ENCODE measurements around the gene PELO.
A peak's percentile ranks its signal among the peaks of the same experiment; 100 is the strongest.
"Not testable (repeated sequence)": the region's sequence is repeated elsewhere in the genome, so short reads cannot be mapped to it uniquely, and the experiment has no call there.

Gene PELO, protein sequence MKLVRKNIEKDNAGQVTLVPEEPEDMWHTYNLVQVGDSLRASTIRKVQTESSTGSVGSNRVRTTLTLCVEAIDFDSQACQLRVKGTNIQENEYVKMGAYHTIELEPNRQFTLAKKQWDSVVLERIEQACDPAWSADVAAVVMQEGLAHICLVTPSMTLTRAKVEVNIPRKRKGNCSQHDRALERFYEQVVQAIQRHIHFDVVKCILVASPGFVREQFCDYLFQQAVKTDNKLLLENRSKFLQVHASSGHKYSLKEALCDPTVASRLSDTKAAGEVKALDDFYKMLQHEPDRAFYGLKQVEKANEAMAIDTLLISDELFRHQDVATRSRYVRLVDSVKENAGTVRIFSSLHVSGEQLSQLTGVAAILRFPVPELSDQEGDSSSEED

DNA sequence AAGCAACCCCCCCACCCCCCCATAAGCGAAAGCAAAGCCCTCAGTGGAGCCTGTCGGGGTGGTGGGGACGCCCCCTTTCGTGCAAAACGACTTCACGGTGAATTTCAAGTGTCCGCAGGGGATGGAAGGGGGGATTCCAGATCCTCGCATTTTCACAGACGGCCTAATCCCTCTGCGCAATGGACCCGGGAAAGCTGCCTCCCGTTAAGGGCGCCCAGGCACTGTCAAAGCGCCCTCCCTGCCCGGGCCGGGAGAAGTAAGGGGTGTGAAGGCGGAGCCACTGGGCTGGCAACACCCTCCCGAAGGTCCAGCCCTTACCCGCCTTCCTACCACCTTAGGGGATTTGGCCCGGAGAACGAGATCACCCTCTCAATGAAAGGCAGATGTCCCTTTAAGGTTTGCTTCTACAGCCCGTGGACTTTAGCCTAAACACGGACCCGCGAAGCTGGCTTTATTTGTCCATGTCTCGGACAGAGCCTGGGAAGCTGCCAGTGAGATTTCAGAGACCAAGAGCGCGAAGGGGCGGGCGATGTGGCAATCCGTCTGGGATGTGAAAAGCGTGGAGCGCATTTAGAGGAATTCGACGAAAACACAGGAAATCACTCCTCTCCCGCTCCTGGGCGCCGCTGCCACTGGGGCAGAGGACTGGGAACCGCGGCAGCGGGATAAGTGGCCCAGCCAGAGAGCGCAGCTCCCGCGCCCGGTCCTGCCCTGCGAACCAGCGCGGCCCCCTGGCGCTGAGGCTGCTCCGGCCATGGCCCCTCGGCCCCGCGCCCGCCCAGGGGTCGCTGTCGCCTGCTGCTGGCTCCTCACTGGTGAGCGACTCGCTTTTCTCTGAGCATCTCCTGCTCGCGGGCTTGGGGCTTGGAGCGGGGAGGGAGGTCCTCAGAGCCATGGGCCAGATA lies at the start of gene PELO, which contains the start of gene ITGA1:
Gene PELO (plus strand): TSS at position 317 of the 905 bp plus-strand sequence. CDS start 12,479 bp downstream, outside the sequence.
Gene ITGA1 (plus strand): TSS at position 317 of the 905 bp plus-strand sequence. CDS start 438 bp downstream, at position 755.
- peak; percentile 86 for DNase-seq (ENCODE audit: low read depth)

DNA sequence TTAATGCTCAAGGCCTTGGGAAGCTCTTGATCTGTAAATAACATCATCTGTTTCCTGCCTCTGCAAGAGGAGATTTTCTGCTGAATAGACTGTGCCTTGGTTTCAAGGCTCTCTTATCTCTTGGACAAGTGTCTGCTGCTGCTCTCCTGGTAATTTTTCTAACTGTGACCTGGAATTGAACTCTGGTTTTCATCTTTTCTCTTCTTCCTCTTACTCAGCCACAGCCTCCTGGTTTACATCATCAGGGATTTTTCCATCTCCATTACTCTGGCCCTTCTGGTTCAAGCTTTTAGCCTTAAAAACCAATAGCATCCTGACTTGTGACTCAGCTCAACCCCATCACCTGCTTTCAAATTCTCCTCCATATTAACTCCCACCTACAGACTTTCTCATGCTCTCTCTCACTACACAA lies 49.6 kb upstream of the PELO start:
- DNase-seq (ENCODE audit: low read depth), result no peak

DNA sequence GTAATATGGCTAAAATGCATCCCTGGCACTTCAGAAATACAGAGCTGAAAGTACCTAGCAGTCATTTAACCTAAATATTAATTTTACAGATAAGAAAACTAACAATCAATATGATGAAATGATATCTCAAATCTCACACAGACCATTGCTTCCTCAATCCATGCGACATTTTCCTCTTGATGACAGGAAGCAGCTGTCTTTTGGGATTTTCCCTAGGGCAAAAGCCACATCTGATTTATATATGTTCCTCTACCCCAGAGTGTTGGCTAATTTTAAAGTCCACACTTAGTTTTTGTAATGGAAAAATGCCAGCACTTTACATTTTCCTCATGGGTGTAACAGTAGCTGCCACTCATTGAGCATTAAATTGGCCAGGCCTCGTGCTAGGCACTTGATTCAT lies 47.7 kb upstream of the PELO start:
- no peak for DNase-seq (ENCODE audit: low read depth)

DNA sequence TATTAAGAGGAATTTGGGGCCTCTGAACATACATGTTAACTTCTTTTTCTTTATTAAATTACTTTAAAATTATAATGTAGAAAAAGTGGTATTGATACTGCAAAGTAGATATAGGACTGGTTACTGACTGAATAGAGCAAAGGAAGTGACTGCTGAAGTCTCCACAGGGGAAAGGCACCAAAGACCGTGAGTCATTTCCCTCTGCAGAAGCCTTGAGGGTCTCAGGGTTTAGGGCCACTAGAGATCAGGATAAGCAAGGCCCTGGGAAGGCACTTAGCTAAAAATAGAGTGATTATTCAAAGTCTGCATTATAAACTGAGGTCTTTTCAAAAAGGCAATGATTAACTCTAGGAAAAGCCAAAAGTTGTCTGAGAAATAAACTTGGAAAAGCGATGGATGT lies 44.7 kb upstream of the PELO start:
- DNase-seq (ENCODE audit: low read depth), result peak; percentile 58

DNA sequence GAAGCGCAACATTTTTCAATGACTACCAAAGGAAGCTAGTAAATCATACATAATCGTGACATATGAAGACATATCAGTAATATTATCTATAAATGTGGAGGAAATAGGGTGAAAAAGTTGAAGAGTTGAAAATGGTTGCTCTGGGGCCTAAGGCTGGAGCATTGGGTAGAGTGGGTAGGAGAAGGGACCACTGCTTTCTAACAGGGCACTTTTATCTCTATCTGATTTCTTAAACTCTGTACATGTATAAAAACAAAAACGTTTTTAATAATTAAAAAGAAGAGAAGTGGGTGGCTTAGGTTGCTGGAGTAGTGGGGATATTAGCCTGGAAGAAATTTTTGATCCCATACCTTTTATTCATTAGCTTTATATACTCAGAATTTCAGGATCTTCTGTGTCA lies 44.2 kb upstream of the PELO start:
- no peak for DNase-seq (ENCODE audit: low read depth)

DNA sequence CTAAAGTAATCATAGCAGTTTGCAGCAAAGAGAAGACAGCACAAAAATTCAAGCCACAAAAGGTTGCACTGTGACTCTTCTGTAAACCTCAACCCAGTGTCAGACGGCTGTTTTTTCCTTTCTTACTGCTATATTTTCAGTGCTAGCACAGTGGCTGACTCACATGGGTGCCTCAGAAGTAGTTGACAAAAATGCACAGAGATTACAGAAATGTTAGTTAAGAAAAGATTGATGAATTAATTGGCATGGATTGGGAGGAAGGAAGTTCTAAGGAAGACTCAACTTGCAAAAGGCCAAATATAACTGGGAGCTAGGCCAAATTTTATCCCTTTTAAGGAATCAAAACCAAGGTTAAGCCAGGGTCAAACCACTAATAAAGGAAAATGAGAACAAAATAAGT lies 43.7 kb upstream of the PELO start:
- peak; percentile 56 for DNase-seq (ENCODE audit: low read depth)

DNA sequence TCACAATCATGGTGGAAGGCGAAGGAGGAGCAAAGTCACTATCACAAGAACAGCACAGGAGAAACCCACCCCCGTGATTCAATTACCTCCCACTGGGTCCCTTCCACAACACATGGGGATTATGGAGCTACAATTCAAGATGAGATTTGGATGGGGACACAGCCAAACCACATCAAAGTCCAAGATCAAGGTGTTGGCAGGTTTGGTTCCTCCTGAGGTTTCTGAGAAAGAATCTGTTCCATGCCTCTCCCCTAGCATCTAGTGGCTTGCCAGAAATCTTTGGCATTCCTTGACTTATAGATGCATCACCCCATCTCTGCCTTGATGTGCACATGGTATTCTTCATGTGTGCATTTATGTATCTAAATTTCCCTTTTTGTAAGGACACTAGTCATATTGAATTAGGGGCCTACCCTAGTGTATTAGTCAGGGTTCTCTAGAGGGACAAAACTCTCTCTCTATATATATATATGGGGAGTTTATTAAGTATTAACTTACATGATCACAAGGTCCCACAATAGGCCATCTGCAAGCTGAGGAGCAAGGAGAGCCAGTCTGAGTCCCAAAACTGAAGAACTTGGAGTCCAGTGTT lies 42.8 kb upstream of the PELO start:
- DNase-seq (ENCODE audit: low read depth), result not testable (repeated sequence)

DNA sequence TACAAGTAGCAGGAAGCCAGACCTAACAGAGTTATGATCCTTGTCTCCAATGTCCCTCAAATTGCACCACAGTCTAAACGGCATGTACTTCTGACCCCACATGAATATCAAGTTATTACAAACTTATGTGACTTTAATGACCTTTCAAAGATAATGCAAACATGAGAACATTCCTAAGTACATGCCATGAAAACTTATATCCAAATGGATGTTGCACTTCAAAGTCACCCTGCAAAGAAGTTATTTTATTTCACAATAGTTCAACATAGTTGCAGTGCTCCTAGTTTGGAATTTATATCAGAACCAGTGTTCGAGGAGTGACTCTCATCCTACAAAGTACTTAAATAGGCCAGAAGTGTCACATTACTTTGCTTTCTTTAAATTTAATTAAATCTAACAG lies 41.2 kb upstream of the PELO start:
- DNase-seq (ENCODE audit: low read depth), result no peak

DNA sequence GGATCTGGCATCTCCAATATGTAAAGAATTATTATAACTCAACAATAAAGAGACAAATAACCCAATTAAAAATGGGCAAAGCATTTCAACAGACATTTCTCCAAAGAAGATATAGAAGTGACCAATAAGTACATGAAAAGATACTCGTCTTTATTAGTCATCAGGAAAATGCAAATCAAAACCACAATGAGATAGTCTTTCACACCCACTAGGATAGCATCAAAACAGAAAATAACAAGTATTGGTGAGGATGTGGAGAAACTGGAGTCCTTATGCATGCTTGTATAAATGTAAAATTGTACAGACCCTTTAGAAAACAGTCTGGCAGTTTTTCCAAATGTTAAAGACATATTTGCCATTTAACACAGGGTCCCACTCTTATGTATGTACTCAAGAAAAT lies 39.1 kb upstream of the PELO start:
- DNase-seq (ENCODE audit: low read depth), result no peak

DNA sequence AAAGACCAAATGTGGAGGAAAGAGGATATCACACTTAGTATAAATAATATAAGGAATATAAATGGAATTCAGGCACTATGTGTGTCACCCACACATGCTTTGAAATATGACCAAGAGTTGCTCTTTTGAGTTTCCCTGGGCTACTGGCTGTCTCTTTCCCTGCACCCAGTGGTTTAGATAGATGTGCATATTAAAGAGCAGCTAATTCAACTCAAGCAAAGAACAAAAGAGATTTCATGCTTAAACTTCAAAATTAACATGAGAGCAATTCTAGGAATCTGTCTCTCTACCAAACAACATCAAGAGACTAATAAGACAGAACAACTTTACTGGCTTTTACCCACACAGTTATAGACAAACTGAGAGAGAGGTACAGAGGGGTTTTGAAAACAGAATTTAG lies 38.0 kb upstream of the PELO start:
- DNase-seq (ENCODE audit: low read depth), result no peak

DNA sequence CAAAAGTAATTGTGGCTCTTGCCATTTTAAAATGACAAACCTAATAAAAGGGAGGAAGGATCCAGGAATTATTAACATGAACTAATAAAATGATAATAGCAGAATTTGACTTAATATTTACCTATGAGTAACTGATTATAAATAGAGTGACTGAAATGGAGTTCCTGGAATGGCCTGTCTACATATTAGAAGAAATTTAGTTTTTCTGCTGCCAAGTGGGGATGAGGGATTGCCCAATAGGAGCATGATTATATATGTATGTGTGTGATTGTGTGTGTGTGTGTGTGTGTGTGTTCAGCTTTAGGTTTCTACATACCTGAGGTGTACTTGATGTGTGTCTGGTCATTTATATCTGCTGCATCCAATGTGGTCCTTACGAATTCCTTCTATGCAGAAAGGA lies 36.6 kb upstream of the PELO start:
- DNase-seq (ENCODE audit: low read depth), result no peak

DNA sequence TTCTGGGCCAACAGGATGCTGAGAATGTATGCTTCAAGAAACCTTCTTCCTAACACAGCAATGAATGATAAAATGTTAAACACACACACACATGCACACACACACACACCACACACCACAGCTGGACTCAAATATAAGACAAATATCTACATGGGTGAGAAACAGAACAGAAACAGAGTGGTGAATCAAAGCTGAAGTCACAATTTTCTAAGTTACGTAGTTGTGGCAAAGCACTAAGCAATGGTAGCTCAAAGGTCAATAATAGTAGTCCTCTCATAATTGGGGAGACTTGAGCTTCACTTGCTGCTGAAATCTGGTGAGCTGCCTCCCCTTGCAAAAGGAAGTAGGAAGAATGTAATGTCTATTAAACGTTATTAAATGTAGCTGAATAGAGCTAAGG lies 33.7 kb upstream of the PELO start:
- no peak for DNase-seq (ENCODE audit: low read depth)

DNA sequence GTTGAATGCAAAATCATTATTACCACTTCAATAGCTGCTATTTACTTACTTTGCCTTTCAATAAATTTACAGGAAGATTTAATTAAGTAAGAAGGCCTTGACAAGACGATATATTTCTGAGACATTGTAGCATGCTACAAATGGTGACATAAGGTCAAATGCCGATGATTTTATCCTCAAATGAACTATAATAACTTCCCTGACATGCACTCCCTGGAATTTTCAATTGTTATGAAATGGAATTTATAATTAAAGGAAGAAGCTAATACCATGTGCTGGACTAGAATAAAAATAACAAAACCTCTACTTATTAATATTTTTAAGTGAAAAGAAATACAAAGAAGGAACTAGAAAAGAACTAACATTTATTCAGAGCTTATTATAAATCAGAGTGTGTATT lies 30.2 kb upstream of the PELO start:
- DNase-seq (ENCODE audit: low read depth), result no peak

DNA sequence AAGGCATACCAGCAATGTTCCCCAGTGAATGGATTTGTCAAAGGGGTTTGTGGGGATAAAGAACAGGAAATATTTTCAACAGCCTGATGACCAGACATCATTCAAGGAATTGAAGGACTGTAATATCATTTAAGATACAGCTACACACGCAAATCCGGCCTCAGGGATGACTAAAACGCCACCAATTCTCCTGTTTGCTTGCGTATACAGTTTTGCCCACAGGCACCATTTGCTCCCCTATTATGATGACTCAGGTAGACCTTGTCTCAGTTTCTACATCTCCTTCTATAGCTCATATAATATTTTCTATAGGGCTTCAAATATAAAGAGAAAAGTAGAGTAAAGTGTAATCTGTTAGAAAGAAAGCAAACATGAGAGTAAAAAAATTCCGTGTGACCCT lies 29.7 kb upstream of the PELO start:
- DNase-seq (ENCODE audit: low read depth), result peak; percentile 41

DNA sequence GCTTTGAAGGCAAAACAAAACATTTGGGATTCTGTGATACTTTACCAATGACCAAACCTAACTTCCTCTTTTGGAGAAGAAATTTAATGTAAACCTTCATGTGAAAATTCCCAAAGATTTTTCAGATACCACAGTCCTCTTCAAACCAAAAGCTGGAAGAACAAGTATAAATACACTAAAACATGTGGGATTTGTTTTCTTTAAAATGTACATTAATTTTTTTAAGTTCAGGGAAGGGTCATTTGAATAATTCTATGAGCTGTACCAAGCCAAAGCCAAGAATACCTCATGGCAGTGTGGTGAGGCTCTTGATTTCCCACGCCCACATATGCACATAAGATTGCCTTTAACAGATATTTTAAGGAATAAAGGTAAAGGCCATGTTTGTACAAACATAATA lies 28.4 kb upstream of the PELO start:
- no peak for DNase-seq (ENCODE audit: low read depth)

DNA sequence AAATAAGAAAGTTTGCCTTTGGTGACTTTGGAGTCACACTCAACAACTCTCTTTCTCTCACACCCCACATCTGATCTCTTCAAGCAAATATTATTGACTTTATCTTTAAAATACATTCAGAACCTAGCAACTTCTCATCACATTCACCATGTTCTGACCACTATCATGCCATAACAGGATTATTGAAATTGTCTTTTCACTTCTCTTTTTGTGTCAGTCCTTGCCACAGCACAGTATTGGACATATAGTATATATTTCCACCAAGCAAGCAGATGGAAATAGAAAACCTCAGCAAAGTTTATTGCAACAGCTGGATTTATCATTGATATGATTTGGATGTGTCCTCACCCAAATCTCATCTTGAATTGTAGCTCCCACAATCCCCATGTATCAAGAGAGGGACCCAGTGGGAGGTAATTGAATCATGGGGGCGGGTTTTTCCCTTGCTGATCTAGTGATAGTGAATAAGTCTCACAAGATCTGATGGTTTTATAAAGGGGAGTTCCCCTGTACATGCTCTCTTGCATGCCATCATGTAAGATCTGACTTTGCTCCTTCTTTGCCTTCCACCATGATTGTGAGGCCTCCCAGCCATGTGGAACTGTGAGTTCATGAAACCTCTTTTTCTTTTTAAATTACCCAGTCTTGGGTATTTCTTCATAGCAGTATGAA lies 26.9 kb upstream of the PELO start:
- no peak for DNase-seq (ENCODE audit: low read depth)

DNA sequence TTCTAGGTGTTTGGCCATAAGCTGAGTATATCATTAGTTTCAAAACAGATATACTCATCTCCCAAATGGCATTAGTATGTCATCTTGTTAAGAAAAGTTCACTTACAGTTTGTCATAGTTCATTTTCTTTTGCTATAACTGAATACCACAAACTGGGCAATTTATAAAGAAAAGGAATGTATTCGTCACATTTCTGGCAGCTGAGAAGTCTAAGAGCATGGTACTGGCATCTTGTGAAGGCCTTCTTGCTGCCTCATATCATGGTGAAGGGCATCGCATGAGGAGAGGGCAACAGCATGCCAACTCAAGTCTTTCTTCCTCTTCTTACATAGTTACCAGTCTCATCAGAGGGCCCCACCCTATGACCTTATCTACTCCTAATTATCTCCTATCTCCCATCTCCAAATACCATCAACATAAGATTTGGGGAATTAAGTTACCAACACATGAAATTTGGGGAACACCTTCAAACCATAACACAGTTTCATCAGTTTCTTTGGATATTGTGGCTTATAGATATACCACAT lies 20.4 kb upstream of the PELO start:
- DNase-seq (ENCODE audit: low read depth), result no peak

DNA sequence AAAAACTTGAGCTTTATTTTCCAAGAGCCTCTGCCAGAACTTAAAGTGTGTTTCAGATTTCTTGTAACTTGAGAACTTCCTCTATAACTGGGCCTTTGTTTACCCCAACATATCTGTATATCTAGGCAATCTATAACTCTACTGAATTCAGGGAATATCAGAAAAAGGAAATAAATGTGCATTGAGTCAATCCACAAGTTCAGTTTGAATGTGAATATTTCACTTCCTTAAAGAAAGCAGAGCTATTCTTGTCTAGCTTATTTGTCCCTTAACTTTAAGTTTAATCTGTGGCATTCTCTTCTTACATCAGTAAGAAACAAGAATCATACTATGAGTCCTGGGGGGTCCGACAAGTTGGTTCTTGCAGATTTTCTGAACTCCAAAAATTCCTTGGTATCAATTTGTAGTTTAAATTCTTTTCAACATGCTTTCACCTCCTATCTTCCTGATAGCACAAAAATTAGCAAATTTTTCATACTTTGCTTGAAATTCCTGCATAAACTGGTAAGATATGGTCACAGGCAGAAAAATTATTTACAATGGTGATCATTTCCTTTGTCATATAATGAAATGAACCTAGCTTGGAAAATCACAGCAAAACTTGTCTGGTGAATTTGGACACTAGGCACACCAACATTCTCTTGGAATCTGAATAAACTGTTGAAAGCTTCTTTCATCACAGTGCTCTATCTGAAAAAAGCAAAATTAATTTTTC lies 19.8 kb upstream of the PELO start:
- no peak for DNase-seq (ENCODE audit: low read depth)

DNA sequence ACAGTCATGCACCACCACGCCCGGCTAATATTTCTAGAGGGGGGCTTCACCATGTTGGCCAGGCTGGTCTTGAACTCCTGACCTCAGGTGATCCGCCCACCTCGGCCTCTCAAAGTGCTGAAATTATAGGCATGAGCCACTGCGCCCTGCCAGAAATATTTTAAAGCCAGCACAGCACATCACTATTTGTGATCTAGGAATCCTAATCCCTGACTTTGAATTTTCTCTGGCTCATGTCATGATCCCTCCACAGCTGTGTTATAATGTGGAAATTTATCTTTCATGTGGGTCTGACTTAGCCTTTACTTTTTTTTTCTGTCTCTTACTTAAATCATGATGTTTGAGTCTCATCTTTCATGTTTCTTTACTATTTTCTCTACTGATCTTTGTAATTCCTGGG lies 18.7 kb upstream of the PELO start:
- DNase-seq (ENCODE audit: low read depth), result no peak

DNA sequence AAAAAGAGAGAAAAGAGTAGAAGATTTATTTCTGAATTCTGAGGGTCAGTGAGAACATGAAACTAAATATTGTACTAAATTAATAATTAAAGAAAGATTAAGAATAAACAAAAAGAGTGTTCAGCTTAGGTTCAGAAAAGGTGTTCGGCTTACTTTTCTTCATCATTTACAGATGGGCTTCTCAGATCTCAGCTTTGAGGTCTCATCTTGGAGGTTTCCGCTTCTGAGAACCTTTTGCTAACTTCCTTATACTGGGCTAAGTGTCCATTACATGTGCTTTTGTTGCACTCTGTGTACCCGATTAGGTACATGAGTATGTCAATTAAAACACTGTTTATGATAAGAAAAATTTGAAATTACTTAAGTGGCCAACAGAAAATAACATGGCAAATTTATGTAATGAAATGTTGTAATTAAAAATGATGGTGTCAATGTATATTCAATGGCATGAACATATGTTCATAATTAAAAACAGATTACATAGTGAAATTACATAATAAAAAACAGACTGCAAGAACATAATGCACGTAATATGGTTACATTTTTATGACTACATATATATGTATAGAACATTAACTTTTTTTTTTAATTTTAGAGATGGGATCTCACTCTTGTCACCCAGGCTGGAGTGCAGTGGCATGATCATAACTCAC lies 17.3 kb upstream of the PELO start:
- DNase-seq (ENCODE audit: low read depth), result no peak
